GM18517 (cell line): ENCODE results near the gene APP.

Source experiments
- ATAC-seq: cut with Tn5 transposase; IDR thresholded peaks from one replicate; pipeline ENCODE4 v1.9.1; 2021; ENCODE audit warnings: mild to moderate bottlenecking, moderate library complexity; ENCODE audit not compliant: unreplicated experiment

Gene APP

DNA sequence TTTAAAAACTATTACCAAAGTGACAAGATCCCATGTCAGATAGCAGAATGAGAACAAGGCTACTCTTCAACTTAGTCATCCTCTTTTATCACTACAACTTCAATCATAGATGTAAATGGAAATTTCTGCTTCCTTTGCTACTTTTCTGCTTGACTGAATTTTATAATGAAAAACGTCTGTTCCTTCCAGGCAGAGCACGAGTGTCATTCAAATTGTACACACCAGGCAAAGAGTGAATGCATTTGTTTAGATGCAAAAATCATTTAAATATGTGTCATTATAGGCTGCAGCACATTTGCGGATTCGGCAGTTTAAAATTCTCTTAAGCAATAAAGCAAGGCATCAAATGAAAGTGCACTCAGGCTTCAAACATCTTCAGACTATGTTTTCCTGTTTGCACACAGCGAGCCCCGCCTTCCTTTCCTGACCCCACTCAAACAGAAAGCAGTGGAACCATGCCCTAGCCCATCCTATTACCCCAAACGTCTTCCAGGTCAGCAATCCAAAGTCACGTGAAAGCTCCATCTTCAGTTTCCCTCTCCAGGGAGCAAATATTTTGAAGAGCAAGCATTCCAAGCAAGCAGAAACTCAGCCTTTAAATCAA is 99.6 kb downstream of the APP start:
- no peak for ATAC-seq

GRCh38 chr21:26070121-26070520 is 100.4 kb downstream of the APP start:
- no peak for ATAC-seq

DNA sequence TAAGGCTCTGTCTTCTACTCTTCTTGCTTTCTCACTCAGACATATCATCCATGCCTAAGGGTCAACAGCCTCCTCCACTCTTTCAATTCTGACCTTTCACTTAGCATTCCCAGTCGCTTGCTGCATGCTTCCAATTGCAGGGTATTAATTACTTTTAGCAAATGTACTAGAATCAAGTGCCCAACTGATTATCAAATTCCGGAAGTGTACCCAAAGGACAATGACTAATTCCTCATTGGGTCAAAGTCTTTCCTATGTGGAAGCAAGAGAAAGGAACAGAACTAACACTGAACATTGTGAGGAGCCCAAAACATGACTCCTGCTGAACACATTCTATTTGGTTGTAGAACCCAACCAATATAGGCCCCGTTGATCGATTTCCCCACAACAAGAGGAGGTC is 101.8 kb downstream of the APP start:
- no peak for ATAC-seq

DNA sequence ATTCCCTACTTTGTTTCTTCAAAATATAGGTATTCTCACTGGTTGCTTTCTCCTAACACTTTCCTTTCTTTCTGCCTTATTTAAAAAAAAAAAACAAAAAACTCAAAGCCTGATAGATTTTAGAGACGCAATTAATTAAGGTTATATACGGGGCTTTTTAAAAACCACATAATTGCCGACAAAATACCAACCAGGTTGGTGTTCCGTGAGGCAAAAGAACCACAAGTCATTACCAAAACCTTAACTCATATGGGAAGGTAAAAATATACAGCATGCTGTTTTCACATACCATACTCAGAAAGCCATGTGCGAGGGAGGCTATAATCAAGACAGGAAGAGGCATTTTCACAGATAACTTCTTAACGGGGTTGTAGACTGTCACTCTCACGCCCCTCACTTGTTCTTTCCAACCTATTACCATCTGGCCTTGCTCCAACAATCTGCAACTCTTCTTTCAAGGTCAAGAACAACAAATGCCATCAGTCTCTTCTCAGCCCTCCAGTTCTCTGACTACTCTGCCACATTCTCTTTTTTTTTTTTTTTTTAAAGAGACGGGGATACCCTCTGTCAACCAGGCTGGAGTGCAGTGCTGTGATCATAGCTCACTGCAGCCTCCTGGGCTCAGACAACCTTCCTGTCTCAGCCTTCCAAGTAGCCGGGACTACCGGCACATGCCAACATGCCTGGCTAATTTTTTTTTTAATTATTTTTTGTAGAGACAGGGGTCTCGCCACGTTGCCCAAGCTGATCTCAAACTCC is 102.6 kb downstream of the APP start:
- ATAC-seq: no peak

GRCh38 chr21:26064506-26064905 is 106.1 kb downstream of the APP start:
- no peak for ATAC-seq

- no peak for ATAC-seq
Measured at GRCh38 chr21:26061437-26061836, 109.1 kb downstream of the APP start.

GRCh38 chr21:26060335-26061115 is 110.0 kb downstream of the APP start:
- ATAC-seq: no peak

- no peak for ATAC-seq
Measured at GRCh38 chr21:26057477-26058170, 112.9 kb downstream of the APP start.

DNA sequence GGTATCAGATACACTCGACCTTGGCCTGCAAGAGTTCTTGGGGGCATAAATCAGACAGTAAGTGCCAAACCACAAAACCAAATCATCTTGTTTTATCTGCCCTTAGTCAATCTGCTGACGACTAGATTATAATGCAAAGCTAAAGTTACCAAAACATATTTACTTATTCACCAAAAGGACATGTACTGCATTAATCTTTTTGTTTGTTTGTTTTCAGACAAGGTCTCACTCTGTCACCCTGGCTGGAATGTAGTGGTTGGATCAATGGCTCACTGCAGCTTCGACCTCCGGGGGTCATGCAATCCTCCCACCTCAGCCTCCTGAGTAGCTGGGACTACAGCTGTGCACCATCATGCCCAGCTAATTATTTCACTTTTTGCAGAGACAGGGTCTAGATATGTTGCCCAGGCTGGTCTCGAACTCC is 114.7 kb downstream of the APP start:
- no peak for ATAC-seq

GRCh38 chr21:26055010-26055409 is 115.6 kb downstream of the APP start:
- ATAC-seq: no peak

DNA sequence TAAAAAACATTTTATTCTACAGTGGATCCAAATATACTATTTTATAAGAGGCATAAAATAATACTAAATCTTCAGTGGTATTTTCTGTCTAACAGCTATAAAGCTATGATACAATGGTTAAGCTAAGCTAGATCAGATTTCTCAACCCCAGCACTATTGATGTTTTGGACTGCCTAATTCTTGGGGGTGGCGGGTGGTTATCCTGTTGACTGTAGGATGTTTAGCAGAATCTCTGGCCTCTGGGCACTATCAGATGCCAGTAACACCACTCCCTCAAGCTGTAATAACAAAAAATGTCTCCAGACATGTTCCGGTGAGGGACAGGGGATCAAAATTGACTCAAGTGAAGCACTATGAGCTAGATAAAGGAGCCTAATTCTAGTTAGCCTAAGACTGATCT is 118.5 kb downstream of the APP start:
- ATAC-seq: no peak

GRCh38 chr21:26050857-26051256 is 119.7 kb downstream of the APP start:
- ATAC-seq: no peak

GRCh38 chr21:26049803-26050202 is 120.8 kb downstream of the APP start:
- ATAC-seq: no peak

DNA sequence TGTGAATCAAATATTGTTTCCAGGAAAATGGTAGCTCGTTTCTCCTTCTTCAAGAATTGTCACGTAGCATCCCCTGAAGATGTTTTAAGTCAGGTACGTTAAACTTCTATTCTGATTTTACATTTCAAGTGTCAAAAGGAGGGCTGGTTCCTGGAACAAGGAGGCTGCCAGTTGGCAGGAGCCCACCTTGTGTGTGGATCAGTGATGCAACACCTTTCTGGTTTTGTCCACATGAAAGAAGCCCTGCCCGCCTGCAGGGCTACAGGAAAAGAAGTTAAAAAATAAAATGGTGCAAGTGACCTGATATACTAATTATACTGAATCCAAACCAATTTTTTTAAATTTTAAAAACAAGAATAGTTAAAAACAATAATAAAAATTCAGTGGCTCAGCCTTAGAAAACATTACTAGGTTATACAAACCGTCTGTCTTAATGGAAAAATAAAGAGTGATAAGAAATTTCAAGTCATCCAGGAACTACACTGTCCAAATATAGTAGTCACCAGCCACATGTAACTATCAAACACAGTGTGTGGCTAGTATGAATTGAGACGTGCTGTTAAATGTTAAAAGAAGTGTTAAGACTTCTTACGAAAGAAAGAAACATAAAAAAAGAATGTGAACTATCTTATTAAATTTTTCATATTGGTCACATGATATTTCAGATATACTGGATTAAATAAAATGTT is 123.1 kb downstream of the APP start:
- no peak for ATAC-seq

DNA sequence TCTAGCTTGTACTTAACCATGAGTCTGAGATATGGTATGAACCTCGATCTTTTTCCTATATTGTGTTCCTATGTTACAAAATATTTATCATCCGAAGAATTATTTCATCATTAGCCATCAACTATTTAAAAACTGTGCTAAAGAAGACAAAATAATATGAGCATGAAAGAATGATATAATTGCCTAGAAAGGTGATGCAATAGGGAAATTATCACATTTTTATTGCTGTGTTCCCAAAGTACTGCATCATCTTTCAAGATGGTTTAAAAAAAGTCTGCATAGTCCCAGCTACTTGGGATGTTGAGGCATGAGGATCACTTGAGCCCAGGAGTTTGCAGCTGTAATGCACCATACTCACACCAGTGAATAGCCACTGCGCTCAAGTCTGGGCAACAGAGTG is 126.7 kb downstream of the APP start:
- ATAC-seq: no peak

DNA sequence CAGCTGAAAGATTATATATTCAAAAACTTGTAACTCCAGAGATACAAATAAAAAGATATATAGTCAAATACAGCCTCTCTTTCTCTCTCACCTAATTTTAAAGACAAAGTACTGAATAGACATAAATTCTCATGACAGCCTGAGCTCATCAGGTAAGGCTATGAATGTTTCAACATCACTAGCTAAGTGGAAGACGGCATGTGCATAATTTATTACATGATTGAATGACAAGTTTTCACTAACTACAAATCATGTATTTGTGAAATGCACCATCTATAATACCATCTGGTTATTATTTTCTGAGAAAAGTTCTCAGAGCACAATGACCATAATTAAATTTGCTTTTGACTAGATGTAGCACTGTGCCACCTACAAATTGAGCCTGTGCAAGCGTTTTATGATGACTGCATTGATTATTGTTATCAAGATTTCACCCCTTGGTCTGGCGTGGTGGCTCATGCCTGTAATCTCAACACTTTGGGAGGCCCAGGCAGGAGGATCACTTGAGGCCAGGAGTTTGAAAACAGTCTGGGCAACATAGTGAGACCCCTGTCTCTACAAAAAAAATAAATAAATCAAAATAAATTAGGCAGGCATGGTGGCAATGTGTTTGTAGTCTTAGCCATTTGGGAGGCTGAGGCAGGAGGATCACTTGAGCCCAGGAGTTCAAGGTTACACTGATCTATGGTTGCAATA is 128.2 kb downstream of the APP start:
- no peak for ATAC-seq

GRCh38 chr21:26041431-26042180 is 129.0 kb downstream of the APP start:
- no peak for ATAC-seq

- no peak for ATAC-seq
Measured at GRCh38 chr21:26036916-26037315, 133.7 kb downstream of the APP start.

DNA sequence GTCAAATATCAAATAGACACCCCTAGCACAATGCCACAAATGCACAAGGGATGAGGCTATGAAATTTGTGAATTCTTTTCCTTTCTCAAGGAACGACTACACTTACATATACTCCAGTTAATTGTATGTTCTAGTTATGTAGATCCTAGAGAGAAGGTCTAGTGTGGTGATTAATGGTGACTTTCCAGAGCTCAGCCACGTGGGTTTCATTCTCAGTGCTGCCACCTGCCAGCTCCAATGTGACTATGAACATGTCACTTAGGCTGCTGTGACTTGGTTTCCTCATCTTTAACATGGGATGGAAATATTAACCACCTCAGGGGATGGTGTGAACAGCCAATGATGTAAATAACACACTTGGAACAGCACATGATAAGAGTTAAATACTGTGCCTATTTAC is 138.3 kb downstream of the APP start:
- ATAC-seq: no peak
